GM23338 (cell line): ENCODE data around the gene ABL1.

ENCODE experiments used
- CREB1 ChIP-seq: fragments of 250-450 bp; sonication (Bioruptor Pico); IDR thresholded peaks from 2 replicates; pipeline ENCODE4 v1.5.0; 2020; ENCODE audit warnings: low read depth, mild to moderate bottlenecking, moderate library complexity
- EZH2 ChIP-seq: fragments of 200-600 bp; sonication (generic); IDR thresholded peaks from one replicate; pipeline ENCODE4 v1.8.0; 2017; ENCODE audit warnings: antibody characterized with exemption, mild to moderate bottlenecking, low read depth; ENCODE audit not compliant: unreplicated experiment
- EZH2phosphoT487 ChIP-seq: fragments of 200-600 bp; sonication (generic); IDR thresholded peaks from one replicate; pipeline ENCODE4 v1.8.1; 2018; ENCODE audit warnings: antibody characterized with exemption; ENCODE audit not compliant: unreplicated experiment
- JUNB ChIP-seq: IDR thresholded peaks from one replicate; pipeline ENCODE4 v1.6.1; 2016; ENCODE audit warnings: antibody characterized with exemption; ENCODE audit not compliant: unreplicated experiment
- NANOG ChIP-seq: IDR thresholded peaks from 2 replicates; pipeline ENCODE4 v1.6.1; 2016; ENCODE audit warnings: antibody characterized with exemption, borderline replicate concordance
- POLR2AphosphoS5 ChIP-seq: IDR thresholded peaks from 2 replicates; pipeline ENCODE4 v1.6.1; 2016; ENCODE audit warnings: antibody characterized with exemption, low read depth
- STAT1 ChIP-seq: IDR thresholded peaks from one replicate; pipeline ENCODE4 v1.6.1; 2016; ENCODE audit warnings: antibody characterized with exemption; ENCODE audit not compliant: unreplicated experiment
- ZNF114 ChIP-seq: fragments of 250-450 bp; sonication (Bioruptor Pico); IDR thresholded peaks from 2 replicates; pipeline ENCODE4 v1.5.0; 2020; ENCODE audit warnings: mild to moderate bottlenecking, moderate library complexity
- ZNF331 ChIP-seq: fragments of 250-450 bp; sonication (Bioruptor Pico); IDR thresholded peaks from 2 replicates; pipeline ENCODE4 v1.5.0; 2020; ENCODE audit warnings: low read depth, mild to moderate bottlenecking, moderate library complexity
- TF ChIP-seq, protein P1 (sequence below), 2 experiments: fragments of 200-600 bp in 1 of 2; sonication (generic) in 1 of 2; conservative IDR thresholded peaks; 2 replicates each; pipeline versions ENCODE4 v1.5.1 to v1.6.1; 2016 to 2017; ENCODE audit warnings: antibody characterized with exemption in 2 of 2, low read depth in 2 of 2, mild to moderate bottlenecking in 2 of 2, moderate library complexity in 1 of 2
- TF ChIP-seq, protein P2 (sequence below): IDR thresholded peaks from one replicate; pipeline ENCODE4 v1.6.1; 2018; ENCODE audit warnings: antibody characterized with exemption; ENCODE audit not compliant: unreplicated experiment
- TF ChIP-seq, protein P3 (sequence below): IDR thresholded peaks from 2 replicates; pipeline ENCODE4 v1.6.1; 2016; ENCODE audit warnings: antibody characterized with exemption
- TF ChIP-seq, protein P4 (sequence below): fragments of 250-450 bp; sonication (Bioruptor Pico); IDR thresholded peaks from 2 replicates; pipeline ENCODE4 v1.5.0; 2020; ENCODE audit warnings: mild to moderate bottlenecking, moderate library complexity

DNA sequence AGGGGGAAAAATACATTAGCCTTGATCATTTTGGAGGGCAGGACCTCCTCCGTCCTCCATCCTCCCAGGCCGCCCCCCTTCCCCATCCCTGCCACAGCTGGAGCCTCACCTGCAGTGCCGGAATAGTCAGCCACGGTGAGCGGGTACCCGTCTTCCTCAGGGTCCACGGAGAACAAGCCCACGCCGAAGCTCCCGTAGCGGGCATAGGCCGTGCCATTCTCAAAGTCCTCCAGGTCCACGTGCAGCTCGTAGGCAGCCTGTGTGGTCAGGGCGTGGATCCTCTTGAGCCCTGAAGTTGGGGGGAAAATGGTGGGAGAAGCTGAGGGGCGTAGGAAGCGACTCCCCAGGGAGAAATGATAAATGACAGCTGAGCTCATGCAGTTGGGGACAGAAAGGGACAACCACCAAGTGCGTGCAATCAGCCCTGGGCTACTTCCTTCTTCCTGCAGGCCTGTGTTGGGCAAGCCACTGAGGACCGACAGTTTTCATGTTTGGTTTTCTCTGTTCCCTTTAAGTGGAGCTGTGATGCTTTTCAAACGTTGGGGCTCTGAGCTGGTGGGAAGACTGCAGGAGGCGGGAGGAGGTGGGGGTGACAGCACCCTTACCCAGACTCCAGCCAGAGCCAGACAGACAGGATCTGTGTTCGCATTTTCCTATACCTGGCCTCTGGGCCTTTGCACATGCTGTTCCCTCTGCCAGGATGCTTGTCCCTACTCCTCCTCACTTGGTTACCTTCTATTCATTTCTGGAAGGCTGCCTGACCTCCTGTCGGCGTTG, 70.3 kb downstream of the ABL1 start:
- TF ChIP-seq, protein P1, sequence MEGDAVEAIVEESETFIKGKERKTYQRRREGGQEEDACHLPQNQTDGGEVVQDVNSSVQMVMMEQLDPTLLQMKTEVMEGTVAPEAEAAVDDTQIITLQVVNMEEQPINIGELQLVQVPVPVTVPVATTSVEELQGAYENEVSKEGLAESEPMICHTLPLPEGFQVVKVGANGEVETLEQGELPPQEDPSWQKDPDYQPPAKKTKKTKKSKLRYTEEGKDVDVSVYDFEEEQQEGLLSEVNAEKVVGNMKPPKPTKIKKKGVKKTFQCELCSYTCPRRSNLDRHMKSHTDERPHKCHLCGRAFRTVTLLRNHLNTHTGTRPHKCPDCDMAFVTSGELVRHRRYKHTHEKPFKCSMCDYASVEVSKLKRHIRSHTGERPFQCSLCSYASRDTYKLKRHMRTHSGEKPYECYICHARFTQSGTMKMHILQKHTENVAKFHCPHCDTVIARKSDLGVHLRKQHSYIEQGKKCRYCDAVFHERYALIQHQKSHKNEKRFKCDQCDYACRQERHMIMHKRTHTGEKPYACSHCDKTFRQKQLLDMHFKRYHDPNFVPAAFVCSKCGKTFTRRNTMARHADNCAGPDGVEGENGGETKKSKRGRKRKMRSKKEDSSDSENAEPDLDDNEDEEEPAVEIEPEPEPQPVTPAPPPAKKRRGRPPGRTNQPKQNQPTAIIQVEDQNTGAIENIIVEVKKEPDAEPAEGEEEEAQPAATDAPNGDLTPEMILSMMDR (conservative IDR thresholded peaks at IDR 0.05; ENCODE audit: low read depth in 2 of 2), result no peak
- TF ChIP-seq CREB1 (no peak), POLR2AphosphoS5 (no peak), EZH2phosphoT487 (no peak), EZH2 (no peak), NANOG (no peak), JUNB (no peak), STAT1 (no peak), ZNF114 (no peak), ZNF331 (CRISPR knock-in tag) (no peak)
- TF ChIP-seq, protein P2, sequence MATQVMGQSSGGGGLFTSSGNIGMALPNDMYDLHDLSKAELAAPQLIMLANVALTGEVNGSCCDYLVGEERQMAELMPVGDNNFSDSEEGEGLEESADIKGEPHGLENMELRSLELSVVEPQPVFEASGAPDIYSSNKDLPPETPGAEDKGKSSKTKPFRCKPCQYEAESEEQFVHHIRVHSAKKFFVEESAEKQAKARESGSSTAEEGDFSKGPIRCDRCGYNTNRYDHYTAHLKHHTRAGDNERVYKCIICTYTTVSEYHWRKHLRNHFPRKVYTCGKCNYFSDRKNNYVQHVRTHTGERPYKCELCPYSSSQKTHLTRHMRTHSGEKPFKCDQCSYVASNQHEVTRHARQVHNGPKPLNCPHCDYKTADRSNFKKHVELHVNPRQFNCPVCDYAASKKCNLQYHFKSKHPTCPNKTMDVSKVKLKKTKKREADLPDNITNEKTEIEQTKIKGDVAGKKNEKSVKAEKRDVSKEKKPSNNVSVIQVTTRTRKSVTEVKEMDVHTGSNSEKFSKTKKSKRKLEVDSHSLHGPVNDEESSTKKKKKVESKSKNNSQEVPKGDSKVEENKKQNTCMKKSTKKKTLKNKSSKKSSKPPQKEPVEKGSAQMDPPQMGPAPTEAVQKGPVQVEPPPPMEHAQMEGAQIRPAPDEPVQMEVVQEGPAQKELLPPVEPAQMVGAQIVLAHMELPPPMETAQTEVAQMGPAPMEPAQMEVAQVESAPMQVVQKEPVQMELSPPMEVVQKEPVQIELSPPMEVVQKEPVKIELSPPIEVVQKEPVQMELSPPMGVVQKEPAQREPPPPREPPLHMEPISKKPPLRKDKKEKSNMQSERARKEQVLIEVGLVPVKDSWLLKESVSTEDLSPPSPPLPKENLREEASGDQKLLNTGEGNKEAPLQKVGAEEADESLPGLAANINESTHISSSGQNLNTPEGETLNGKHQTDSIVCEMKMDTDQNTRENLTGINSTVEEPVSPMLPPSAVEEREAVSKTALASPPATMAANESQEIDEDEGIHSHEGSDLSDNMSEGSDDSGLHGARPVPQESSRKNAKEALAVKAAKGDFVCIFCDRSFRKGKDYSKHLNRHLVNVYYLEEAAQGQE, result no peak
- TF ChIP-seq, protein P3, sequence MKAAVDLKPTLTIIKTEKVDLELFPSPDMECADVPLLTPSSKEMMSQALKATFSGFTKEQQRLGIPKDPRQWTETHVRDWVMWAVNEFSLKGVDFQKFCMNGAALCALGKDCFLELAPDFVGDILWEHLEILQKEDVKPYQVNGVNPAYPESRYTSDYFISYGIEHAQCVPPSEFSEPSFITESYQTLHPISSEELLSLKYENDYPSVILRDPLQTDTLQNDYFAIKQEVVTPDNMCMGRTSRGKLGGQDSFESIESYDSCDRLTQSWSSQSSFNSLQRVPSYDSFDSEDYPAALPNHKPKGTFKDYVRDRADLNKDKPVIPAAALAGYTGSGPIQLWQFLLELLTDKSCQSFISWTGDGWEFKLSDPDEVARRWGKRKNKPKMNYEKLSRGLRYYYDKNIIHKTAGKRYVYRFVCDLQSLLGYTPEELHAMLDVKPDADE, result no peak
- TF ChIP-seq, protein P4, sequence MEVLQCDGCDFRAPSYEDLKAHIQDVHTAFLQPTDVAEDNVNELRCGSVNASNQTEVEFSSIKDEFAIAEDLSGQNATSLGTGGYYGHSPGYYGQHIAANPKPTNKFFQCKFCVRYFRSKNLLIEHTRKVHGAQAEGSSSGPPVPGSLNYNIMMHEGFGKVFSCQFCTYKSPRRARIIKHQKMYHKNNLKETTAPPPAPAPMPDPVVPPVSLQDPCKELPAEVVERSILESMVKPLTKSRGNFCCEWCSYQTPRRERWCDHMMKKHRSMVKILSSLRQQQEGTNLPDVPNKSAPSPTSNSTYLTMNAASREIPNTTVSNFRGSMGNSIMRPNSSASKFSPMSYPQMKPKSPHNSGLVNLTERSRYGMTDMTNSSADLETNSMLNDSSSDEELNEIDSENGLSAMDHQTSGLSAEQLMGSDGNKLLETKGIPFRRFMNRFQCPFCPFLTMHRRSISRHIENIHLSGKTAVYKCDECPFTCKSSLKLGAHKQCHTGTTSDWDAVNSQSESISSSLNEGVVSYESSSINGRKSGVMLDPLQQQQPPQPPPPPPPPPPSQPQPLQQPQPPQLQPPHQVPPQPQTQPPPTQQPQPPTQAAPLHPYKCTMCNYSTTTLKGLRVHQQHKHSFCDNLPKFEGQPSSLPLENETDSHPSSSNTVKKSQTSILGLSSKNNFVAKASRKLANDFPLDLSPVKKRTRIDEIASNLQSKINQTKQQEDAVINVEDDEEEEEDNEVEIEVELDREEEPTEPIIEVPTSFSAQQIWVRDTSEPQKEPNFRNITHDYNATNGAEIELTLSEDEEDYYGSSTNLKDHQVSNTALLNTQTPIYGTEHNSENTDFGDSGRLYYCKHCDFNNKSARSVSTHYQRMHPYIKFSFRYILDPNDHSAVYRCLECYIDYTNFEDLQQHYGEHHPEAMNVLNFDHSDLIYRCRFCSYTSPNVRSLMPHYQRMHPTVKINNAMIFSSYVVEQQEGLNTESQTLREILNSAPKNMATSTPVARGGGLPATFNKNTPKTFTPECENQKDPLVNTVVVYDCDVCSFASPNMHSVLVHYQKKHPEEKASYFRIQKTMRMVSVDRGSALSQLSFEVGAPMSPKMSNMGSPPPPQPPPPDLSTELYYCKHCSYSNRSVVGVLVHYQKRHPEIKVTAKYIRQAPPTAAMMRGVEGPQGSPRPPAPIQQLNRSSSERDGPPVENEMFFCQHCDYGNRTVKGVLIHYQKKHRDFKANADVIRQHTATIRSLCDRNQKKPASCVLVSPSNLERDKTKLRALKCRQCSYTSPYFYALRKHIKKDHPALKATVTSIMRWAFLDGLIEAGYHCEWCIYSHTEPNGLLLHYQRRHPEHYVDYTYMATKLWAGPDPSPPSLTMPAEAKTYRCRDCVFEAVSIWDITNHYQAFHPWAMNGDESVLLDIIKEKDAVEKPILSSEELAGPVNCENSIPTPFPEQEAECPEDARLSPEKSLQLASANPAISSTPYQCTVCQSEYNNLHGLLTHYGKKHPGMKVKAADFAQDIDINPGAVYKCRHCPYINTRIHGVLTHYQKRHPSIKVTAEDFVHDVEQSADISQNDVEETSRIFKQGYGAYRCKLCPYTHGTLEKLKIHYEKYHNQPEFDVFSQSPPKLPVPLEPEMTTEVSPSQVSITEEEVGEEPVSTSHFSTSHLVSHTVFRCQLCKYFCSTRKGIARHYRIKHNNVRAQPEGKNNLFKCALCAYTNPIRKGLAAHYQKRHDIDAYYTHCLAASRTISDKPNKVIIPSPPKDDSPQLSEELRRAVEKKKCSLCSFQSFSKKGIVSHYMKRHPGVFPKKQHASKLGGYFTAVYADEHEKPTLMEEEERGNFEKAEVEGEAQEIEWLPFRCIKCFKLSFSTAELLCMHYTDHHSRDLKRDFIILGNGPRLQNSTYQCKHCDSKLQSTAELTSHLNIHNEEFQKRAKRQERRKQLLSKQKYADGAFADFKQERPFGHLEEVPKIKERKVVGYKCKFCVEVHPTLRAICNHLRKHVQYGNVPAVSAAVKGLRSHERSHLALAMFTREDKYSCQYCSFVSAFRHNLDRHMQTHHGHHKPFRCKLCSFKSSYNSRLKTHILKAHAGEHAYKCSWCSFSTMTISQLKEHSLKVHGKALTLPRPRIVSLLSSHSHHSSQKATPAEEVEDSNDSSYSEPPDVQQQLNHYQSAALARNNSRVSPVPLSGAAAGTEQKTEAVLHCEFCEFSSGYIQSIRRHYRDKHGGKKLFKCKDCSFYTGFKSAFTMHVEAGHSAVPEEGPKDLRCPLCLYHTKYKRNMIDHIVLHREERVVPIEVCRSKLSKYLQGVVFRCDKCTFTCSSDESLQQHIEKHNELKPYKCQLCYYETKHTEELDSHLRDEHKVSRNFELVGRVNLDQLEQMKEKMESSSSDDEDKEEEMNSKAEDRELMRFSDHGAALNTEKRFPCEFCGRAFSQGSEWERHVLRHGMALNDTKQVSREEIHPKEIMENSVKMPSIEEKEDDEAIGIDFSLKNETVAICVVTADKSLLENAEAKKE (CRISPR knock-in tag), result no peak
